GM11168 (cell line): Measurements from ENCODE around the gene JAK2.
"Not testable (repeated sequence)": the region's sequence is repeated elsewhere in the genome, so short reads cannot be mapped to it uniquely, and the experiment has no call there.

Experiments used
- in situ Hi-C: fragments of 300-500 bp; cut with MboI; formaldehyde crosslinking; loops from one replicate; pipeline ENCODE4 v1.12.0; 2022; ENCODE audit warnings: low sequenced_read_pairs; ENCODE audit not compliant: unreplicated experiment

Gene JAK2

GRCh38 chr9:4984621-4985385, at the start of gene JAK2:
TSS of gene JAK2 (plus strand) at chr9:4985272. CDS start at chr9:5021988, 36,716 bp downstream.
- in situ Hi-C loops: loop anchor here (5.0 to 10.0 kb wide), 2 partner anchors 50 to 223 kb away; no protein-coding TSS in a partner anchor

GRCh38 chr9:4936277-4936676, 48.8 kb upstream of the JAK2 start:
- in situ Hi-C loops: loop anchor here (10.0 kb wide), 1 partner anchor 49 kb away; the partner anchor contains the start of gene JAK2

GRCh38 chr9:4936823-4937222, 48.2 kb upstream of the JAK2 start:
- in situ Hi-C loops: loop anchor here (10.0 kb wide), 1 partner anchor 48 kb away; the partner anchor contains the start of gene JAK2

GRCh38 chr9:4937446-4937845, 47.6 kb upstream of the JAK2 start:
- in situ Hi-C loops: loop anchor here (10.0 kb wide), 1 partner anchor 47 kb away; the partner anchor contains the start of gene JAK2

GRCh38 chr9:4938496-4938895, 46.6 kb upstream of the JAK2 start:
- in situ Hi-C loops: loop anchor here (10.0 kb wide), 1 partner anchor 46 kb away; the partner anchor contains the start of gene JAK2

- in situ Hi-C loops: loop anchor here (10.0 kb wide), 1 partner anchor 46 kb away; the partner anchor contains the start of gene JAK2
Observed at GRCh38 chr9:4939118-4939561, 45.9 kb upstream of the JAK2 start.

- in situ Hi-C loops: not testable (repeated sequence)
Observed at GRCh38 chr9:4942042-4942691, 42.9 kb upstream of the JAK2 start.

GRCh38 chr9:4943346-4943745, 41.7 kb upstream of the JAK2 start:
- in situ Hi-C loops: no loop called here

- in situ Hi-C loops: not testable (repeated sequence)
Observed at GRCh38 chr9:4944431-4945211, 40.5 kb upstream of the JAK2 start.

GRCh38 chr9:4946937-4947336, 38.1 kb upstream of the JAK2 start:
- in situ Hi-C loops: no loop called here

- in situ Hi-C loops: no loop called here
Observed at GRCh38 chr9:4955836-4956235, 29.2 kb upstream of the JAK2 start.

GRCh38 chr9:4959031-4959430, 26.0 kb upstream of the JAK2 start:
- in situ Hi-C loops: no loop called here

- in situ Hi-C loops: no loop called here
Observed at GRCh38 chr9:4962085-4962484, 23.0 kb upstream of the JAK2 start.

GRCh38 chr9:4964540-4964939, 20.5 kb upstream of the JAK2 start:
- in situ Hi-C loops: no loop called here

GRCh38 chr9:4965174-4965821, 19.8 kb upstream of the JAK2 start:
- in situ Hi-C loops: no loop called here

GRCh38 chr9:4967523-4967922, 17.5 kb upstream of the JAK2 start:
- in situ Hi-C loops: no loop called here

- in situ Hi-C loops: no loop called here
Observed at GRCh38 chr9:4969130-4969529, 15.9 kb upstream of the JAK2 start.

GRCh38 chr9:4970970-4971641, 14.0 kb upstream of the JAK2 start:
- in situ Hi-C loops: no loop called here

- in situ Hi-C loops: no loop called here
Observed at GRCh38 chr9:4973246-4973645, 11.8 kb upstream of the JAK2 start.
